SU-DHL-6 (cell line): ENCODE measurements around the gene PHF10.

Experiments used
- H2AFZ ChIP-seq: fragments of 200-600 bp; sonication (generic); 2 replicates; pipeline ENCODE4 v1.6.1; 2014; ENCODE audit warnings: low read depth, mild to moderate bottlenecking, moderate library complexity, mixed read lengths, antibody characterized with exemption, low read length; ENCODE audit not compliant: severe bottlenecking
- H3F3A ChIP-seq: fragments of 200-600 bp; shearing (Covaris generic); 2 replicates; pipeline ENCODE4 v1.6.0; 2016; ENCODE audit warnings: antibody characterized with exemption, mild to moderate bottlenecking; ENCODE audit not compliant: insufficient read depth
- H3K27ac ChIP-seq: fragments of 200-600 bp; sonication (generic); 2 replicates; pipeline ENCODE4 v1.5.1; 2016; ENCODE audit warnings: low read depth, mild to moderate bottlenecking, low read length, moderate library complexity, mixed read lengths
- H3K27me3 ChIP-seq: fragments of 200-600 bp; sonication (generic), shearing (Covaris generic); 2 replicates; pipeline ENCODE4 v1.6.0; 2014; ENCODE audit warnings: mild to moderate bottlenecking, low read length
- H3K36me3 ChIP-seq: fragments of 200-600 bp; sonication (generic); 2 replicates; pipeline ENCODE4 v1.6.1; 2014; ENCODE audit warnings: mild to moderate bottlenecking, low read length, mixed read lengths
- H3K4me2 ChIP-seq: fragments of 300-600, 200-600 bp; shearing (Covaris generic), sonication (generic); 2 replicates; pipeline ENCODE4 v1.6.0; 2014; ENCODE audit warnings: low read length, low read depth, mild to moderate bottlenecking; ENCODE audit not compliant: poor library complexity, severe bottlenecking
- H3K4me3 ChIP-seq: fragments of 200-600 bp; sonication (generic); 2 replicates; pipeline ENCODE4 v1.5.1; 2014; ENCODE audit warnings: antibody characterized with exemption, low read length, mild to moderate bottlenecking, mixed read lengths; ENCODE audit not compliant: insufficient read depth, poor library complexity, severe bottlenecking
- H3K79me2 ChIP-seq: fragments of 200-600 bp; sonication (generic); 2 replicates; pipeline ENCODE4 v1.6.1; 2014; ENCODE audit warnings: mild to moderate bottlenecking, low read length, moderate library complexity; ENCODE audit not compliant: insufficient read depth
- H3K9ac ChIP-seq: fragments of 200-600 bp; sonication (generic); 2 replicates; pipeline ENCODE4 v1.7.0; 2014; ENCODE audit warnings: mild to moderate bottlenecking, low read length
- H3K9me2 ChIP-seq: fragments of 200-600 bp; sonication (generic); replicated peaks from 2 replicates; pipeline ENCODE4 v1.6.1; 2014; ENCODE audit warnings: low read length; ENCODE audit not compliant: insufficient read depth
- H3K9me3 ChIP-seq: fragments of 200-600 bp; sonication (generic); 2 replicates; pipeline ENCODE4 v1.6.1; 2014; ENCODE audit warnings: low read length, mixed read lengths; ENCODE audit not compliant: insufficient read depth
- H4K20me1 ChIP-seq: fragments of 200-600 bp; sonication (generic); 2 replicates; pipeline ENCODE4 v1.6.1; 2014; ENCODE audit warnings: low read depth, mild to moderate bottlenecking, antibody characterized with exemption, low read length, moderate library complexity, mixed read lengths
- EZH2phosphoT487 ChIP-seq: fragments of 200-600 bp; sonication (generic), shearing (Covaris generic); conservative IDR thresholded peaks from 2 replicates; pipeline ENCODE4 v1.6.1; 2018; ENCODE audit warnings: mild to moderate bottlenecking, antibody characterized with exemption, low read length, moderate library complexity, mixed read lengths
- TF ChIP-seq, protein P1 (sequence below): fragments of 200-600 bp; sonication (generic); IDR thresholded peaks from one replicate; pipeline ENCODE4 v1.5.1; 2017; ENCODE audit warnings: antibody characterized with exemption, mild to moderate bottlenecking, low read length, moderate library complexity; ENCODE audit not compliant: insufficient read depth, poor library complexity, severe bottlenecking

The PHF10 gene

DNA sequence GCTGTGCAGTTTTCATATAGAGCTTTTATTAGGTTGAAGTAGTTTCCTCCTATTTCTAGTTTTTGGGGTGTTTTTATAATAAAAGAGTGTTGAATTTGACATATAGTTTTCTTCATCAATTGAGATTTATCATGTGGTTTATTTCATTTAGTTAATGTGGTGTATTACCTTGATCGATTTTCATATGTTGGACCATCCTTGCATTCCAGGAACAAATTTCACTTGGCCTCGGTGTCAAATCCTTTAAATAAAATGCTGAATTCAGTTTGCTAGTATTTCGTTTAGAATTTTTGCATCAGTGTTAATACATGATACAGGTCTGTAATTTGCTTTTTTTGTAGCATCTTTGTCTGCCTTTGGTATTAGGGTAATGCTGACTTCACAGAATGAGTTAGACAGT is 21.1 kb upstream of the PHF10 start:
- H3K27ac ChIP-seq: no peak overlapping the region
- H2AFZ ChIP-seq: no peak overlapping the region
- no peaks in the 10 kb centered on the region for H3K9me3 ChIP-seq
- H3K79me2 ChIP-seq: peaks cover 9% of the 10 kb centered on the region; the same call in 1 of the 2 replicates
- no peak for TF ChIP-seq EZH2phosphoT487
- TF ChIP-seq, protein P1, sequence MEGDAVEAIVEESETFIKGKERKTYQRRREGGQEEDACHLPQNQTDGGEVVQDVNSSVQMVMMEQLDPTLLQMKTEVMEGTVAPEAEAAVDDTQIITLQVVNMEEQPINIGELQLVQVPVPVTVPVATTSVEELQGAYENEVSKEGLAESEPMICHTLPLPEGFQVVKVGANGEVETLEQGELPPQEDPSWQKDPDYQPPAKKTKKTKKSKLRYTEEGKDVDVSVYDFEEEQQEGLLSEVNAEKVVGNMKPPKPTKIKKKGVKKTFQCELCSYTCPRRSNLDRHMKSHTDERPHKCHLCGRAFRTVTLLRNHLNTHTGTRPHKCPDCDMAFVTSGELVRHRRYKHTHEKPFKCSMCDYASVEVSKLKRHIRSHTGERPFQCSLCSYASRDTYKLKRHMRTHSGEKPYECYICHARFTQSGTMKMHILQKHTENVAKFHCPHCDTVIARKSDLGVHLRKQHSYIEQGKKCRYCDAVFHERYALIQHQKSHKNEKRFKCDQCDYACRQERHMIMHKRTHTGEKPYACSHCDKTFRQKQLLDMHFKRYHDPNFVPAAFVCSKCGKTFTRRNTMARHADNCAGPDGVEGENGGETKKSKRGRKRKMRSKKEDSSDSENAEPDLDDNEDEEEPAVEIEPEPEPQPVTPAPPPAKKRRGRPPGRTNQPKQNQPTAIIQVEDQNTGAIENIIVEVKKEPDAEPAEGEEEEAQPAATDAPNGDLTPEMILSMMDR: no peak
- no peak overlapping the region for H3K9ac ChIP-seq
- no peak overlapping the region for H3K4me3 ChIP-seq
- no peaks in the 10 kb centered on the region for H3K9me2 ChIP-seq
- H3F3A ChIP-seq: peaks cover 9% of the 10 kb centered on the region; the same call in 1 of the 2 replicates
- no peak overlapping the region for H3K4me2 ChIP-seq
- H4K20me1 ChIP-seq: no peaks in the 10 kb centered on the region
- H3K36me3 ChIP-seq: 0 out of 2 replicates have a peak, but pooled peaks cover 5% of the 10 kb centered on the region
- no peaks in the 10 kb centered on the region for H3K27me3 ChIP-seq

DNA sequence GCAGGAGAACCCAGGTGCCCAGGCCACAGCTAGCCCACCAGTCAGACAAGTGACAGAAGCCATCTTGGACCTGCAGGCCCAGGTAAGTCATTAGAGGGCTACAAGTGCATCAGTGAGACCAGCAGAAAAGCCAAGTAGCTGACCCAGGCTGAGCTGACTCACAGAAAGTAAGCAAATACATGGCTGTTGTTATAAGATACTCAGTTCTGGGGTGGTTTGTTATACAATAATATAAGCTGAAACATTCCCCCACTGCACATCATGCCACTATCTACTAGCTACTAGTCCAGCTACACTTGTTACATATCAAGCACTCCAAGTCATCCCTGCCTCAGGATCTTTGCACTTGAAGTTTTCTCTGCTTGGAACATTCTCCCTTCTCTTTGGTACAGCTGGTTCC is 17.0 kb upstream of the PHF10 start:
- no peak overlapping the region for H3K4me2 ChIP-seq
- H4K20me1 ChIP-seq: no peaks in the 10 kb centered on the region
- H3K36me3 ChIP-seq: no peaks in the 10 kb centered on the region
- no peak for TF ChIP-seq EZH2phosphoT487
- no peaks in the 10 kb centered on the region for H3K9me3 ChIP-seq
- no peak overlapping the region for H3K27ac ChIP-seq
- no peaks in the 10 kb centered on the region for H3K79me2 ChIP-seq
- no peaks in the 10 kb centered on the region for H3K27me3 ChIP-seq
- no peak overlapping the region for H2AFZ ChIP-seq
- no peak overlapping the region for H3K9ac ChIP-seq
- H3F3A ChIP-seq: no peaks in the 10 kb centered on the region; the same call in 1 of the 2 replicates
- no peak overlapping the region for H3K4me3 ChIP-seq
- H3K9me2 ChIP-seq: no peaks in the 10 kb centered on the region

DNA sequence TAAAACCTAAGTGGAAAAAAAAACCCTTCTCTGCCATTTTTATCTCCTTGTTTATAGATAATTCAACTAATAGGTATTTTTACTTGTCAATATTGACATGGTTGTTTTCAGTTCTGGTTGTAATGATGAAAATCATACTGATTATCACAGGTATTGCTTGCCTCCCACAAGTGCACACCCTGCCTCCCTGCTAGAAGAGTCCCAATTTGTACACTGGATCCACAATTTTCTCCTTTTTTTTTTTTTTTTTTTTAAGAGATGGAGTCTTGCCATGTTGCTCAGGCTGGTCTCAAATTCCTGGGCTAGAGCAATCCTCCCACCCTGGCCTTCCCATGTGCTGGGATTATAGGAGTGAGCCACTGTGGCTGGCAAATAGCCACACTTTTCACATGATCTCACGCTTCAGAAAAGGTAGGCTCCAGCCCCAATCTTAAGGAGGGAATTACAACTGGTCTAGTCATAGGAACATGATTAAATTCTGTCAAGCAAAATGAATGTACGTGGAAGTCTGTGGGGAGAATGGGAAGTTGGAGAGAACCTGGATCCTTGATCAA is 14.8 kb upstream of the PHF10 start:
- Histone ChIP-seq H3K36me3 (no peaks in the 10 kb centered on the region), H3F3A (no peaks in the 10 kb centered on the region), H3K4me3 (no peak overlapping the region), H4K20me1 (no peaks in the 10 kb centered on the region), H3K9me3 (no peaks in the 10 kb centered on the region), H3K4me2 (no peak overlapping the region), H3K9ac (no peak overlapping the region), H3K79me2 (no peaks in the 10 kb centered on the region), H2AFZ (no peak overlapping the region), H3K27ac (no peak overlapping the region), H3K9me2 (no peaks in the 10 kb centered on the region), H3K27me3 (no peaks in the 10 kb centered on the region)
- no peak for TF ChIP-seq EZH2phosphoT487
- TF ChIP-seq, protein P1: no peak

DNA sequence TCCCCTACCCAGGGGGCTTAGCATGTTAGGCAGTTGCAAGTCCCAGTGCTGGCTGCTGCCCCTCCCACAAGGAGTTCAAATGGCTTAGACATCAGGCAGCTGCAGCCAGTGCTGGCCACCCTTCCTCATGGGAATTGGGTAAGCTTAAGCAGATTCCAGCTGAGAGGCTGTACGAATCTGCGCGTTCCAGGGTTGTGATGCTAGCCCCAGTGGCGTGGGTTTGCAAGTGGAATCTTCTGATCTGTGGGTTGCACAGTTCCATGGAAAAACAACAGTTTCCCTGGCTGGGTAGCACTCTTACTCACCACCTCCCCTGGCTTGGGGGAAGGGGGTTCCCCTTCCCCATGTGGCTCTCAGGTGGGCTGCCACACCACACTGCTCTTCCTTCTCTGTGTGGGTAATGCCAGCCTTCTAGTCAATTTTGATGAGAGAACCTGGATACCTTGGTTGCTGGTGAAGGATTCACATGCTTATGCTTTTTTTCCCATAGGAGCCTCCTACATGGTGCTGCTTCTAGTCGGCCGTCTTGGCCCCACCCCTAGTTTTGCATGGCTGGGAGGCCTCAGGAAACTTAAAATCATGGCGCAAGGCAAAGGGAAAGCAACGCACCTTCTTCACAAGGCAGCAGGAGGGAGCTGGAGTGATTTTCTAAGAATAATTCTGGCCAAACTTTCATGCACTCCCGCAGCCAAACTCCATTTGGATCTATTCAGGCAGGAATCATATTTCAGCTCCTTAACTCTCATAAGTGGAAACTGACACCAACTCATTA is 14.1 kb upstream of the PHF10 start:
- H3K9me2 ChIP-seq: no peaks in the 10 kb centered on the region
- no peak overlapping the region for H2AFZ ChIP-seq
- H3K27me3 ChIP-seq: no peaks in the 10 kb centered on the region
- TF ChIP-seq EZH2phosphoT487: no peak
- TF ChIP-seq, protein P1: no peak
- H3K9ac ChIP-seq: no peak overlapping the region
- H3K4me2 ChIP-seq: no peak overlapping the region
- no peaks in the 10 kb centered on the region for H3K9me3 ChIP-seq
- H3K36me3 ChIP-seq: no peaks in the 10 kb centered on the region
- no peak overlapping the region for H3K27ac ChIP-seq
- H4K20me1 ChIP-seq: no peaks in the 10 kb centered on the region
- no peaks in the 10 kb centered on the region for H3K79me2 ChIP-seq
- no peak overlapping the region for H3K4me3 ChIP-seq
- no peaks in the 10 kb centered on the region for H3F3A ChIP-seq
